GM12874 (cell line): ENCODE results near the gene PDIA4.

Experiments
- CTCF ChIP-seq: IDR thresholded peaks from 2 replicates; pipeline ENCODE4 v1.5.1; 2011; ENCODE audit warnings: low read depth, mild to moderate bottlenecking, control low read depth, low read length, moderate library complexity; ENCODE audit not compliant: insufficient read depth

PDIA4 gene

GRCh38 chr7:149027055-149027454 lies 1.2 kb downstream of the PDIA4 start:
- TF ChIP-seq CTCF = no peak

- no peak for TF ChIP-seq CTCF
These were observed 4.6 kb downstream of the PDIA4 start for GRCh38 chr7:149023662-149024061.

- no peak for TF ChIP-seq CTCF
These were observed 5.4 kb downstream of the PDIA4 start for GRCh38 chr7:149022756-149023360.

- no peak for TF ChIP-seq CTCF
These were observed 6.6 kb downstream of the PDIA4 start for GRCh38 chr7:149021725-149022062.

GRCh38 chr7:149020483-149020882 lies 7.8 kb downstream of the PDIA4 start:
- no peak for TF ChIP-seq CTCF

GRCh38 chr7:149016876-149017275 lies 11.4 kb downstream of the PDIA4 start:
- TF ChIP-seq CTCF = no peak

GRCh38 chr7:149014309-149014708 lies 14.0 kb downstream of the PDIA4 start:
- no peak for TF ChIP-seq CTCF
